HG02798 (cell line): ENCODE data around the gene ADAMTSL3.
"Not testable (repeated sequence)": the region's sequence is repeated elsewhere in the genome, so short reads cannot be mapped to it uniquely, and the experiment has no call there.

Experiments
- ATAC-seq: cut with Tn5 transposase; IDR thresholded peaks from one replicate; pipeline ENCODE4 v1.9.1; 2021; ENCODE audit warnings: mild to moderate bottlenecking; ENCODE audit not compliant: unreplicated experiment, poor library complexity

Gene ADAMTSL3

DNA sequence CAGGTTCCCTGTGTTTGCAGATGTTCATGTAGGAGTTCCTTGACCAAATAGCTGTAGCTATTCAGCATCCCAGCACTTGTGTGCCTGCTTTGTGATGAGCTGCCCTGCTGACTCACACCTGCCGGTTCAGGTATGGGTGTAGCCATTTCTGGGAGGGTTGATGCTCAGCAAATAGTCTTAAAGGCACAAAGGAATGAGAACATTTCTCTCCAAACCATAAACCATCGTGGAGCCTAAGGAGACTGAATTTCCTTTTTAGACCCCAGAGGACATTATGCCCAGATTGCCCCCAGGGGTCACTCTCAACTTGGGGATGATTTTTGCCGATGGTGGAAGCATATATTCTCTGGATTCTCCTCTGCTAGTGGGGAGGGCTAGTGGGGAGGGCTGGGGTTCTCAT is 80.6 kb downstream of the ADAMTSL3 start:
- no peak for ATAC-seq

- ATAC-seq, result no peak
Observed at GRCh38 chr15:83739629-83740028, 85.7 kb downstream of the ADAMTSL3 start.

GRCh38 chr15:83745771-83746170 is 91.8 kb downstream of the ADAMTSL3 start:
- ATAC-seq, result no peak

- ATAC-seq, result no peak
Observed at GRCh38 chr15:83746231-83746630, 92.3 kb downstream of the ADAMTSL3 start.

DNA sequence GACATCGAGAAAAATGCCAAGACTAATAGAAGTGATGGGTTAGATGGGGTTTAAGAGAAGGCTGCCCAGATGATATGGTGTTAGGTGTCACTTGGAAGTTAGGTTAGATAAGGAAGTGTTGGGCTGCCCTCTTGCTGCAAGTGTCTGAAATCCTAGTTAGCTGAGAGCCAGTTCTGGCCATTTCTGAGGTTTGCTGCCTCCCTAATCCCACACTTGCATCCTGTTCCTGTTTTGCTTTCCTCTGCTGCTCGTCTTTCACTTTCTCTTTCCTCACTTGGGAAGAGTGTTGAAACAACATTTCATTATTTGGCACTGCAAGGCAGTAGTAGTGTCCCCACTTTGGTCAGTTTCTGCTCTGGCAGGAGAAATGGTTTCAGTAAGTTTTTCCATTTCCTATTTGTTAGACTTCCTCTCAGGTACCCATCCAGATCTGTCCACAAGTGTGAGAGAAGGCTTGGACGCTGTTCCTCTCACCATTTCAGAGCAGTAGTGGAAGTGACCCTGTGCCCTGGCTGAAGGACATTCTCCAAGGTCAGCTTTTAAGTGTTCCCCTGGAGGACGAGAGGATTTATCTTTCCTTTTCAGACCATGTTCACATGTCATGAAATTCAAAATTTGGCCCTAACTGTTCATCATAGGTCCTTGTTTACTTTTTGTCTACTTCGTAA is 93.3 kb downstream of the ADAMTSL3 start:
- no peak for ATAC-seq

DNA sequence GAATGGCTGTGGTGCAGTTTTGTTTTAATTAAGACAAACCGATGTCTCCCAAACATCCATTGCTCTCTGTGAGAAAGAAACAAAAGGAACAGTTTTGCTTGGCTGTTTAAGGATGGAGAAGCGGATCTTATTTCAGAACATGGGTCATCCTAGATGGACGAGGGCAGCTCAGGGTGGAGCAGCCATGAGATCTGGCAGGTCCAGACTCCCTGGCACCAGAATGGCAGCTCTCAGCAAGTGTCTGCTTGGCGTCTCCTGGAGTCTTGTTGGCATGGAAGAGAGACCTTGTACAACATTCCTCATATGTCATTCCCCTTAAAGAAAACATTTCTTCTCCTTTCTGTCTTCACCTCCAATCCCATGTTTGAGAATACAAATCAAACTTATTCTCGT is 93.8 kb downstream of the ADAMTSL3 start:
- ATAC-seq, result no peak

- no peak for ATAC-seq
Observed at GRCh38 chr15:83753872-83754493, 100.1 kb downstream of the ADAMTSL3 start.

GRCh38 chr15:83757291-83757690 is 103.4 kb downstream of the ADAMTSL3 start:
- not testable (repeated sequence) for ATAC-seq

- ATAC-seq, result no peak
Observed at GRCh38 chr15:83762367-83762766, 108.4 kb downstream of the ADAMTSL3 start.

DNA sequence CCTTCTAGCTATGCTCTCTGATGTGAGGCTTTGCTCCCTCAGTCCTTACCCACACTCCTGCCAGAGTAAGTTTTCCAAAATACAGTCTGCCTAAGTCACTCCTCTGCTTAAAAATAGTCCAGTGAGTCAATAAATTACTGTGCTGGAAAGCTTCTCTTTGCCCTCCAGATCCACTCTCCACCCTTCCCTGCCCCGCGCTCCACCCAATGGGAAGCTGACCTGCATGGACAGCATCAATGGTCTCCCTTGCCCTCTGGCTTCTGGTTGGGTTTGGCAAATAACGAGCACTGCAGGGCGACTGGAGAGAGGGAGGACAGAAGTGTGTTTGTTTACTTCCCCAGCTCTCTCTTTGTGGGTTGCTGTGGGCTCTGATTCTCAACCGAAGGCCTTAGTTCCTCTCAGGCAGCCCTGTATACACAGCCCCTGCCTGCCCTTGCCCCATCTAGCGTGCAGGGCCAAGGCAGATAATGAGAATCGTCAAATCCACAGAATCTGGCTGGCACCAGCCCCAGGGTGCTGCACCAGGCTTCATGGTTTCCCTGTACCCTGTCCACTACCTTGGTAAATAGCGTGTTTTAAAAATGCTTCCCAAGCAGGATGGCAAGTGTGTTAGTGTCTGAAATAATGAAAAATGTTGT is 110.4 kb downstream of the ADAMTSL3 start:
- no peak for ATAC-seq

- ATAC-seq, result no peak
Observed at GRCh38 chr15:83766339-83766738, 112.4 kb downstream of the ADAMTSL3 start.

DNA sequence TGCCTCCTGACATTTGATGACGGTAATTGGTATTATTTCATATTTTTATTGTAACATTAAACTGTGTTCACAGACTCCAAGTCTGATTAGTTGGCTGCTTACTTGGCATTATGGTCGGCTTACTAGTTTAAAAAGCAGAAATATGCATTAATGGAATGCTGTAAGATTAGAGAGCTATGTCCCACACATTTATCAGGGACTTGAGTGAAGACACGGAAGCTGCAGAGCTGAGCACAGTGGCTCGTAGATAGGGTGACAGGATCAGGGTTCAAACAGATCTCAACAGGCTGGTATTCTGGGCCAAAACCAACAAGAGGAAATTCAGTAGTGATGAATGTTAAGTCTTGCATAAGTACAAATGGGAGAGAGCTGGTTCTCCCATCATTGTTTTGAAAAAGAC is 113.8 kb downstream of the ADAMTSL3 start:
- ATAC-seq, result no peak

- ATAC-seq, result no peak
Observed at GRCh38 chr15:83769411-83769999, 115.6 kb downstream of the ADAMTSL3 start.

GRCh38 chr15:83775738-83776137 is 121.8 kb downstream of the ADAMTSL3 start:
- ATAC-seq, result no peak

GRCh38 chr15:83776986-83777385 is 123.1 kb downstream of the ADAMTSL3 start:
- ATAC-seq, result no peak

DNA sequence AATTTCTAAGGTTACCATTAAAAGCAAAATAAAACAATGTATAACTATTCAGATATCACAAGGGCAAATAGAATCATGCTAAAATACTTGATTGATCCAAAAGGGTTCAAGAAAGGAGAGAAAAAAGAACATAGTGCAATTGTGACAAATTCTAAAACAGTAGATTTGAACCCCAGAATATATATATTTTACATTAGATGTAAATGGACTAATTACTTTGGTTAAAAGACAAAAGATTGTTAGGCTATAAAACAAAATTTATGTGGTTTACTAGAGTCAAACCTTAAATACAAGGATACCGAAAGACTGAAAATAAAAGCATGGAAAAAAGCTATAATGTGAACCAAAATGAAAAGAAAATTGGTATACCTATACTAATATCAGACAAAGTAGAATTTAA is 129.3 kb downstream of the ADAMTSL3 start:
- ATAC-seq, result no peak

DNA sequence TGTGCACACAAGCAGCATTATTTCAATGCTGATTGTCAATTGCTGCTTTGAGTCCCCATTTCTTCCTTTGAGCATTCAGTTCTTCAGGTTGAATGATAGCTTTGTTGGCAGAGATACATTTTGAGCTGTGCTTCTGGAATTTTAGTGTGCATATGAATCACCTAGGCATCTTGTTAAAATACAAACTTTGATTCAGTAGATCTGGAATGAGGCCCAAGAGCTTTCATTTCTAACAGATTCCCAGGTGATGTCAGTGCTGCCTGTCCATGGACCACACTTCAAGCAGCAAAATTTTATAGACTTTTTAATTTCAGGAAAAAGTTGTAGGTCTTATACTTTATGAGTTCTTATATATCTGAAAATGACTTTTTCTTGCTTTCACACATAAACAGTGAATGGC is 131.1 kb downstream of the ADAMTSL3 start:
- no peak for ATAC-seq

GRCh38 chr15:83786336-83786735 is 132.4 kb downstream of the ADAMTSL3 start:
- ATAC-seq, result no peak

- ATAC-seq, result no peak
Observed at GRCh38 chr15:83793069-83793468, 139.1 kb downstream of the ADAMTSL3 start.

DNA sequence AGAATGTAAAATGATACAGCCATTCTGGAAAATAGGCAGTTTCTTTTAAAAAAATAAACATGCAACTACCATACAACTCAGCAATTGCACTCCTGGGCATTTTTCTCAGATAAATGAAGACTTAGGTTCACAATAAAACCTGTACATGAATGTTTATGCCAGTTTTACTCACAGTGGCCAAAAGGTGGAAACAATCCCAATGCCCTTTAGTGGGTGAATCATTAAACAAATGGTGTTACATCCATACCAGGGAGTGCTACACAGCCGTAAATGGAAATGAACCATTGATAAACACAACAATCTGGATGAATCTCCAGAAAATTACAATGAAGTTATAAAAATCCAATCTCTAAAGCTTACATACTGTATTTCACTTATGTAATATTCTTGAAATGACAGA is 140.3 kb downstream of the ADAMTSL3 start:
- no peak for ATAC-seq

DNA sequence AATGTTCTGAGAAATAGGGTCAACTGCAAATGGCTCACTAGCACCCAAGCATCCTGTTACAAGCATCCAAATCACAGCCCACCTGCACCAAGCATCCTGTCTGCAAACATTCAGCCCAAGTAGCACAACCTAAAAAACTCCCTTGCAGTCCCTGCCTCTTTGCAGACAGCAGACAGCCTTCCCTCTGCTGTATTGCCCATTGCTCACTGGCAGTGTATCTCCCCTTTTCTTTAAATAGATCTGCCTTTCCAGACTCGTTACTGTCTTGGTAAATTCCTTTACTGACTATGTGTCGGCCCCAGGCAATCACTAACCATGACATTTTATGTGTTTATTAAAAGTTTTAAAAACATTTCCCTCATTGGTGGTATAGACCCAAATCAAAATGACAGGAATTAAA is 155.4 kb downstream of the ADAMTSL3 start:
- ATAC-seq, result no peak
